ENCODE results near the gene PTAFR. TPM values are rescaled to one million over a fixed set of nuclear protein-coding genes. Genes with fewer than 3 reads are reported as not detected.
"Not testable (repeated sequence)": the region's sequence is repeated elsewhere in the genome, so short reads cannot be mapped to it uniquely, and the experiment has no call there.

Gene PTAFR
- total RNA-seq, 1 donor from 2014 or later = 0.21 TPM

GRCh38 chr1:28147264-28148094, 29.0 kb downstream of the PTAFR start:
- no peak for DNase-seq (ENCODE audit: low spot score)
- H3K27ac Mint-ChIP-seq = no peak overlapping the region
- peaks cover 58% of the 10 kb centered on the region for H3K27me3 Mint-ChIP-seq (ENCODE audit: low read depth)
- H3K9me3 Mint-ChIP-seq = no peaks in the 10 kb centered on the region
- H3K36me3 Mint-ChIP-seq (ENCODE audit: low read depth) = no peaks in the 10 kb centered on the region
- H3K4me3 Mint-ChIP-seq (ENCODE audit: low read depth) = no peak overlapping the region
- H3K4me1 Mint-ChIP-seq (ENCODE audit: low read depth) = peaks cover 11% of the 10 kb centered on the region
- intact Hi-C loops (cut with micrococcal nuclease) = no loop called here

DNA sequence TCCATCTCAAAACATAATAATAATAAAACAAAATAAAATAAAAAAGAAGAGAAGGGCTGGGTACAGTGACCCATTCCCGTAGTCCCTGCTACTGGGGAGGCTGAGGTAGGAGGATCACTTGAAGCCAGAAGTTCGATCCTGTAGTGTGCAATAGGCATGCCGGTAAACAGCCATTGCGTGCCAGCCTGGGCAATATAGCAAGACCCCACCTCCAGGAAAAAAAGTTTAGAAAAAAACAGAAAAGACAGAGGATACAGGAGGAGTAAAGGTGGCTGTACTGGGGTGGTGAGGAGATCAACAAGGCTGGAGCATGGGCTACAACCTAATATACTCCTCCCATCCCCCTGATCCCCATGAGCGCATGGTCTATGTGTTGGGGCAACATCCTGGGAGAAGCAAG, 30.8 kb downstream of the PTAFR start:
- intact Hi-C loops (cut with micrococcal nuclease) = no loop called here
- H3K9me3 Mint-ChIP-seq = no peaks in the 10 kb centered on the region
- no peak overlapping the region for H3K4me3 Mint-ChIP-seq (ENCODE audit: low read depth)
- no peak overlapping the region for H3K27ac Mint-ChIP-seq
- DNase-seq (ENCODE audit: low spot score) = no peak
- peaks cover 11% of the 10 kb centered on the region for H3K4me1 Mint-ChIP-seq (ENCODE audit: low read depth)
- H3K27me3 Mint-ChIP-seq (ENCODE audit: low read depth) = peaks cover 62% of the 10 kb centered on the region
- H3K36me3 Mint-ChIP-seq (ENCODE audit: low read depth) = no peaks in the 10 kb centered on the region

GRCh38 chr1:28144203-28145135, 32.0 kb downstream of the PTAFR start:
- no peaks in the 10 kb centered on the region for H3K36me3 Mint-ChIP-seq (ENCODE audit: low read depth)
- H3K4me1 Mint-ChIP-seq (ENCODE audit: low read depth) = peaks cover 11% of the 10 kb centered on the region

GRCh38 chr1:28143496-28144202, 32.8 kb downstream of the PTAFR start:
- no peak for DNase-seq (ENCODE audit: low spot score)
- Mint-ChIP-seq H3K27ac (no peak overlapping the region), H3K27me3 (ENCODE audit: low read depth) (peaks cover 62% of the 10 kb centered on the region), H3K36me3 (ENCODE audit: low read depth) (no peaks in the 10 kb centered on the region), H3K4me3 (ENCODE audit: low read depth) (no peak overlapping the region), H3K9me3 (no peaks in the 10 kb centered on the region), H3K4me1 (ENCODE audit: low read depth) (peaks cover 11% of the 10 kb centered on the region)
- intact Hi-C loops (cut with micrococcal nuclease) = loop anchor here (1.0 kb wide), 3 partner anchors 26 to 57 kb away; no protein-coding TSS in a partner anchor

More at GRCh38 chr1:28144203-28145135, 32.0 kb downstream of the PTAFR start:
- DNase-seq (ENCODE audit: low spot score) = no peak
- Mint-ChIP-seq H3K4me3 (ENCODE audit: low read depth) (no peak overlapping the region), H3K27ac (no peak overlapping the region), H3K9me3 (no peaks in the 10 kb centered on the region), H3K27me3 (ENCODE audit: low read depth) (peaks cover 58% of the 10 kb centered on the region)
- intact Hi-C loops (cut with micrococcal nuclease) = loop anchor here (1.0 kb wide), 3 partner anchors 25 to 56 kb away; no protein-coding TSS in a partner anchor

DNA sequence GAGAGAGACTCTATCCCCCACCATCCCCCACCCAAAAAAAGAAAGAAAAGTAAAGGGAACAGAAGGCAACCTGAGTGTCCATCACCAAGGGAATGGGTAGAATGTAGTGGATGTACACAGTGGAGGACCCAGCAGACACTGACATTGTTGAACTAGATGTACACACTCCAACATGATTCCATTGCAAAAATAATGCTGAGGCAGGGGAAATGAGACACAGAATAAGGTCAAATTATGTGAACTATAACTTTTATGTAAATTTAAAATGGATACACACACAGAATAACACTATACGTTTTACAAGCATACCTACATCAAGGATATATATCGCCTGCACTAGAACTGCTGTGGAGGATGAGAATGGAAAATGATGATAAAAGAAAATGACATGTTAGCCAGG, 34.8 kb downstream of the PTAFR start:
- peaks cover 65% of the 10 kb centered on the region for H3K27me3 Mint-ChIP-seq (ENCODE audit: low read depth)
- H3K27ac Mint-ChIP-seq = no peak overlapping the region
- no peaks in the 10 kb centered on the region for H3K36me3 Mint-ChIP-seq (ENCODE audit: low read depth)
- no peaks in the 10 kb centered on the region for H3K9me3 Mint-ChIP-seq
- DNase-seq (ENCODE audit: low spot score) = no peak
- peaks cover 11% of the 10 kb centered on the region for H3K4me1 Mint-ChIP-seq (ENCODE audit: low read depth)
- intact Hi-C loops (cut with micrococcal nuclease) = no loop called here
- no peak overlapping the region for H3K4me3 Mint-ChIP-seq (ENCODE audit: low read depth)

GRCh38 chr1:28139866-28140265, 36.6 kb downstream of the PTAFR start:
- intact Hi-C loops (cut with micrococcal nuclease); H3K4me3 Mint-ChIP-seq (ENCODE audit: low read depth); H3K36me3 Mint-ChIP-seq (ENCODE audit: low read depth); DNase-seq (ENCODE audit: low spot score); H3K9me3 Mint-ChIP-seq; H3K27ac Mint-ChIP-seq: not testable (repeated sequence)
- peaks cover 75% of the 10 kb centered on the region for H3K27me3 Mint-ChIP-seq (ENCODE audit: low read depth)
- peaks cover 11% of the 10 kb centered on the region for H3K4me1 Mint-ChIP-seq (ENCODE audit: low read depth)

- peaks cover 74% of the 10 kb centered on the region for H3K27me3 Mint-ChIP-seq (ENCODE audit: low read depth)
- intact Hi-C loops (cut with micrococcal nuclease) = no loop called here
- peaks cover 6% of the 10 kb centered on the region for H3K4me1 Mint-ChIP-seq (ENCODE audit: low read depth)
- H3K36me3 Mint-ChIP-seq (ENCODE audit: low read depth) = no peaks in the 10 kb centered on the region
- no peaks in the 10 kb centered on the region for H3K9me3 Mint-ChIP-seq
- H3K27ac Mint-ChIP-seq = no peak overlapping the region
- H3K4me3 Mint-ChIP-seq (ENCODE audit: low read depth) = no peak overlapping the region
- DNase-seq (ENCODE audit: low spot score) = no peak
Observed at GRCh38 chr1:28139025-28139712, 37.3 kb downstream of the PTAFR start.

DNA sequence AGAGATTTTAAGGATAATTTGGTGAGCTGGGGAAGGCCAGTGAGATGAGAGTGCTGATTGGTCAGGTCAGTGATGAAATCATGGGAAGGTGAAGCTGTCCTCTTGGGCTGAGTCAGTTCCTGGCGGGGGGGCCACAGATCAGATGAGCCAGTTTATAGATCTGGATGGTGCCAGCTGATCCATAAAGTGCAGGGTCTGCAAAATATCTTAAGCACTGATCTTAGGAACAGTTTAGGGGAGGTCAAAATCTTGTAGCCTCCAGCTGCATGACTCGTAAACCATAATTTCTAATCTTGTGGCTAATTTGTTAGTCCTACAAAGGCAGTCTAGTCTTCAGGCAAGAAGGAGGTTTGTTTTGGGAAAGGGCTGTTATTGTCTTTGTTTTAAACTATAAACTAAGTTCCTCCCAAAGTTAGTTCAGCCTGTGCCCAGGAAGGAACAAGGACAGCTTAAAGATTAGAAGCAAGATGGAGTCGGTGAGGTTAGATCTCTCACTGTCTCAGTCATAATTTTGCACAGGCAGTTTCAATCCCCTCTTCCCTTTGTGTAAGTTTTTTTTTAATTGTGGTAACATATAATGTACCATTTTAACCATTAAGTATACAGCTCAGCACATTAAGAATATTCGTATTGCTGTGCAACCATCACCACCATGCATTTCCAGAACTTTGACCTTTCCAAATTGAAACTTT, 39.4 kb downstream of the PTAFR start:
- H3K9me3 Mint-ChIP-seq = no peaks in the 10 kb centered on the region
- no peak overlapping the region for H3K27ac Mint-ChIP-seq
- H3K27me3 Mint-ChIP-seq (ENCODE audit: low read depth) = peaks cover 84% of the 10 kb centered on the region
- H3K36me3 Mint-ChIP-seq (ENCODE audit: low read depth) = no peaks in the 10 kb centered on the region
- no peak for DNase-seq (ENCODE audit: low spot score)
- intact Hi-C loops (cut with micrococcal nuclease) = no loop called here
- H3K4me1 Mint-ChIP-seq (ENCODE audit: low read depth) = peaks cover 2% of the 10 kb centered on the region
- no peak overlapping the region for H3K4me3 Mint-ChIP-seq (ENCODE audit: low read depth)

- H3K27me3 Mint-ChIP-seq (ENCODE audit: low read depth) = peaks cover 86% of the 10 kb centered on the region
- DNase-seq (ENCODE audit: low spot score) = no peak
- H3K27ac Mint-ChIP-seq = no peak overlapping the region
- no peaks in the 10 kb centered on the region for H3K36me3 Mint-ChIP-seq (ENCODE audit: low read depth)
- peaks cover 2% of the 10 kb centered on the region for H3K4me1 Mint-ChIP-seq (ENCODE audit: low read depth)
- intact Hi-C loops (cut with micrococcal nuclease) = no loop called here
- no peaks in the 10 kb centered on the region for H3K9me3 Mint-ChIP-seq
- H3K4me3 Mint-ChIP-seq (ENCODE audit: low read depth) = no peak overlapping the region
Observed at GRCh38 chr1:28136169-28136921, 40.1 kb downstream of the PTAFR start.

DNA sequence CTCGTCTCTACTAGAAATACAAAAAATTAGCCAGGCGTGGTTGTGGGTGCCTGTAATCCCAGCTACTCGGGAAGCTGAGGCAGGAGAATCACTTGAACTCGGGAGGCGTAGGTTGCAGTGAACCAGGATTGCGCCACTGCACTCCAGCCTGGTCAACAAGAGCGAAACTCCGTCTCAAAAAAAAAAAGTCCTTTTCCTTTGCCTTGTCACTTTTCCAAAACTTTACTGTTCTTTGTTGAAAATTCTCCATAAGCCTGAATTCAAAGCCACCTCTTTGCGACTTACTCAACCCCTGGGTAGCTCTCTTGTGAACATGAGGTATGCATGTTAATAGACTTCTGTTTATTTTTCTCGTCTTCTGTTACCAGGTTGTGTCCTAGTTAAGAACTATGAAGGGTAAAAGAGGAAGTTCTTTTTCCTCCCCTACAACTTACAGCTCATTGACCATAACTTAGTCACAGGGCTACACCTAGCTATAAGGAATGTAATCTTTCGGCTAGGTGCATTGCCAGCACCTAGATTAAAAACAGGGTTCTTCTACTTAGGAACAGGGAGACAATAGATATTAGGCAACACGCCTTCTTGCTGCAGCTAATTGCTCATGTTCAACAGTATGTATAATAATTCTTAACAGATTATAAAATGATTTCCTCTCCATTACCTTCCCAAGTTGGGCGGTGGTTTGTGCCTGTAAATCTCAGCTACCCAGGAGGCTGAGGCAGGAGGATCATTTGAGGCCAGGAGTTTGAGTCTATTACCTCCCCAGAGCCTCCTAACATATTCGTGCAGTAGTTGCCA, 40.9 kb downstream of the PTAFR start:
- peaks cover 86% of the 10 kb centered on the region for H3K27me3 Mint-ChIP-seq (ENCODE audit: low read depth)
- H3K36me3 Mint-ChIP-seq (ENCODE audit: low read depth) = no peaks in the 10 kb centered on the region
- H3K4me1 Mint-ChIP-seq (ENCODE audit: low read depth) = peaks cover 2% of the 10 kb centered on the region
- no peak for DNase-seq (ENCODE audit: low spot score)
- H3K9me3 Mint-ChIP-seq = no peaks in the 10 kb centered on the region
- H3K27ac Mint-ChIP-seq = no peak overlapping the region
- no peak overlapping the region for H3K4me3 Mint-ChIP-seq (ENCODE audit: low read depth)
- intact Hi-C loops (cut with micrococcal nuclease) = no loop called here

All from activated T-helper 2 cell treated with anti-CD3 and anti-CD28 coated beads, Interferon-gamma antibody, Interleukin-2, Interleukin-4, amounts not matched to agents 10 μg/mL and 5 μg/mL and 100 μg/mL, durations not matched to agents 14 hours and 24 hours and 36 hours (primary cell).